GM19035 (cell line): ENCODE results near the gene STIM1.
A peak's percentile ranks its signal among the peaks of the same experiment; 100 is the strongest.

Experiments used
- ATAC-seq: cut with Tn5 transposase; IDR thresholded peaks from one replicate; pipeline ENCODE4 v1.9.1; 2021; ENCODE audit not compliant: unreplicated experiment

The STIM1 gene

GRCh38 chr11:3830088-3830487, 25.4 kb upstream of the STIM1 start:
- no peak for ATAC-seq

- no peak for ATAC-seq
These were observed 24.7 kb upstream of the STIM1 start for GRCh38 chr11:3830730-3831129.

GRCh38 chr11:3831378-3832239, 23.9 kb upstream of the STIM1 start:
- ATAC-seq = no peak

GRCh38 chr11:3832816-3833215, 22.6 kb upstream of the STIM1 start:
- no peak for ATAC-seq

- no peak for ATAC-seq
These were observed 22.0 kb upstream of the STIM1 start for GRCh38 chr11:3833449-3833848.

- no peak for ATAC-seq
These were observed 21.2 kb upstream of the STIM1 start for GRCh38 chr11:3834349-3834663.

- no peak for ATAC-seq
These were observed 20.6 kb upstream of the STIM1 start for GRCh38 chr11:3834664-3835461.

GRCh38 chr11:3835751-3836150, 19.7 kb upstream of the STIM1 start:
- no peak for ATAC-seq

- ATAC-seq = no peak
These were observed 18.6 kb upstream of the STIM1 start for GRCh38 chr11:3836903-3837302.

GRCh38 chr11:3837793-3838192, 17.7 kb upstream of the STIM1 start:
- ATAC-seq = no peak

GRCh38 chr11:3838504-3838903, 17.0 kb upstream of the STIM1 start:
- no peak for ATAC-seq

- ATAC-seq = peak; percentile 3
These were observed 15.2 kb upstream of the STIM1 start for GRCh38 chr11:3840004-3840869.

GRCh38 chr11:3840870-3841425, 14.5 kb upstream of the STIM1 start, which contains the start of gene RHOG:
RHOG (minus strand) TSS chr11:3840959; CDS start chr11:3828138, 12,821 bp downstream.
- peak; percentile 40 for ATAC-seq

- peak; percentile 56 for ATAC-seq
These were observed 13.8 kb upstream of the STIM1 start for GRCh38 chr11:3841426-3842350.

- no peak for ATAC-seq
These were observed 12.1 kb upstream of the STIM1 start for GRCh38 chr11:3843326-3843725.

GRCh38 chr11:3845246-3845645, 10.2 kb upstream of the STIM1 start:
- ATAC-seq = no peak

GRCh38 chr11:3845670-3846069, 9.8 kb upstream of the STIM1 start:
- ATAC-seq = no peak

GRCh38 chr11:3849297-3849874, 6.1 kb upstream of the STIM1 start:
- no peak for ATAC-seq

GRCh38 chr11:3853545-3853842, 2.0 kb upstream of the STIM1 start:
- ATAC-seq = no peak
